ENCODE measurements around the gene KATNAL1.
"Not testable (repeated sequence)": the region's sequence is repeated elsewhere in the genome, so short reads cannot be mapped to it uniquely, and the experiment has no call there.

The KATNAL1 gene

GRCh38 chr13:30175166-30175565 lies 132.2 kb downstream of the KATNAL1 start:
- no peak overlapping the region for H3K27ac ChIP-seq (ENCODE audit: low read depth, low read length)
- H3K36me3 ChIP-seq (ENCODE audit: control insufficient read depth, low read length), result no peaks in the 10 kb centered on the region
- no peaks in the 10 kb centered on the region for H3K9me2 ChIP-seq (replicated peaks; ENCODE audit: control insufficient read depth, low read length)
- H4K20me1 ChIP-seq (ENCODE audit: control insufficient read depth, insufficient read depth, low read depth, low read length), result no peaks in the 10 kb centered on the region
- H3F3A ChIP-seq (ENCODE audit: control insufficient read depth, insufficient read depth), result no peaks in the 10 kb centered on the region
- TF ChIP-seq CTCF (IDR thresholded peaks at IDR 0.05; ENCODE audit: low read depth, low read length, poor library complexity, severe bottlenecking) (no peak), EZH2phosphoT487 (IDR thresholded peaks at IDR 0.05; ENCODE audit: borderline replicate concordance, low read length) (no peak)
- H3K4me3 ChIP-seq (ENCODE audit: low read length), result no peak overlapping the region
- H3K79me2 ChIP-seq (ENCODE audit: control insufficient read depth, low read length), result no peaks in the 10 kb centered on the region
- no peaks in the 10 kb centered on the region for H3K27me3 ChIP-seq (ENCODE audit: control insufficient read depth, low read length)
- no peaks in the 10 kb centered on the region for H3K9me3 ChIP-seq (ENCODE audit: control insufficient read depth, insufficient read depth, low read length)
- H3K4me2 ChIP-seq (ENCODE audit: low read length), result no peak overlapping the region
- H3K4me1 ChIP-seq (ENCODE audit: control insufficient read depth, low read length), result peaks cover 17% of the 10 kb centered on the region

- H3K27me3 ChIP-seq (ENCODE audit: control insufficient read depth, low read length); H3F3A ChIP-seq (ENCODE audit: control insufficient read depth, insufficient read depth); H3K9me2 ChIP-seq (replicated peaks; ENCODE audit: control insufficient read depth, low read length); H4K20me1 ChIP-seq (ENCODE audit: control insufficient read depth, insufficient read depth, low read depth, low read length); H3K27ac ChIP-seq (ENCODE audit: low read depth, low read length); H3K4me3 ChIP-seq (ENCODE audit: low read length); H3K79me2 ChIP-seq (ENCODE audit: control insufficient read depth, low read length); H3K9me3 ChIP-seq (ENCODE audit: control insufficient read depth, insufficient read depth, low read length); H3K4me2 ChIP-seq (ENCODE audit: low read length); H3K36me3 ChIP-seq (ENCODE audit: control insufficient read depth, low read length): not testable (repeated sequence)
- peaks cover 17% of the 10 kb centered on the region for H3K4me1 ChIP-seq (ENCODE audit: control insufficient read depth, low read length)
These were observed 133.1 kb downstream of the KATNAL1 start for GRCh38 chr13:30174250-30174649.

GRCh38 chr13:30173303-30173610 lies 134.1 kb downstream of the KATNAL1 start:
- no peaks in the 10 kb centered on the region for H3K79me2 ChIP-seq (ENCODE audit: control insufficient read depth, low read length)
- no peaks in the 10 kb centered on the region for H3K9me2 ChIP-seq (replicated peaks; ENCODE audit: control insufficient read depth, low read length)
- H4K20me1 ChIP-seq (ENCODE audit: control insufficient read depth, insufficient read depth, low read depth, low read length), result no peaks in the 10 kb centered on the region
- H3K4me2 ChIP-seq (ENCODE audit: low read length), result no peak overlapping the region
- no peaks in the 10 kb centered on the region for H3F3A ChIP-seq (ENCODE audit: control insufficient read depth, insufficient read depth)
- TF ChIP-seq CTCF (IDR thresholded peaks at IDR 0.05; ENCODE audit: low read depth, low read length, poor library complexity, severe bottlenecking), result no peak
- TF ChIP-seq EZH2phosphoT487 (IDR thresholded peaks at IDR 0.05; ENCODE audit: borderline replicate concordance, low read length), result no peak
- H3K27me3 ChIP-seq (ENCODE audit: control insufficient read depth, low read length), result no peaks in the 10 kb centered on the region
- no peak overlapping the region for H3K4me3 ChIP-seq (ENCODE audit: low read length)
- H3K36me3 ChIP-seq (ENCODE audit: control insufficient read depth, low read length), result no peaks in the 10 kb centered on the region
- no peaks in the 10 kb centered on the region for H3K9me3 ChIP-seq (ENCODE audit: control insufficient read depth, insufficient read depth, low read length)
- H3K4me1 ChIP-seq (ENCODE audit: control insufficient read depth, low read length), result peaks cover 17% of the 10 kb centered on the region
- no peak overlapping the region for H3K27ac ChIP-seq (ENCODE audit: low read depth, low read length)

- H4K20me1 ChIP-seq (ENCODE audit: control insufficient read depth, insufficient read depth, low read depth, low read length), result no peaks in the 10 kb centered on the region
- no peaks in the 10 kb centered on the region for H3K79me2 ChIP-seq (ENCODE audit: control insufficient read depth, low read length)
- H3K36me3 ChIP-seq (ENCODE audit: control insufficient read depth, low read length), result no peaks in the 10 kb centered on the region
- no peaks in the 10 kb centered on the region for H3K9me2 ChIP-seq (replicated peaks; ENCODE audit: control insufficient read depth, low read length)
- H3F3A ChIP-seq (ENCODE audit: control insufficient read depth, insufficient read depth), result no peaks in the 10 kb centered on the region
- TF ChIP-seq CTCF (IDR thresholded peaks at IDR 0.05; ENCODE audit: low read depth, low read length, poor library complexity, severe bottlenecking), result no peak
- no peak for TF ChIP-seq EZH2phosphoT487 (IDR thresholded peaks at IDR 0.05; ENCODE audit: borderline replicate concordance, low read length)
- H3K4me3 ChIP-seq (ENCODE audit: low read length), result no peak overlapping the region
- no peak overlapping the region for H3K27ac ChIP-seq (ENCODE audit: low read depth, low read length)
- H3K4me2 ChIP-seq (ENCODE audit: low read length), result no peak overlapping the region
- H3K27me3 ChIP-seq (ENCODE audit: control insufficient read depth, low read length), result no peaks in the 10 kb centered on the region
- peaks cover 17% of the 10 kb centered on the region for H3K4me1 ChIP-seq (ENCODE audit: control insufficient read depth, low read length)
- H3K9me3 ChIP-seq (ENCODE audit: control insufficient read depth, insufficient read depth, low read length), result no peaks in the 10 kb centered on the region
These were observed 134.6 kb downstream of the KATNAL1 start for GRCh38 chr13:30172593-30173302.

Measured in DOHH2 (cell line).